ENCODE results near the gene TPRG1.

GRCh38 chr3:189133768-189134167, 38.0 kb upstream of the TPRG1 start:
- TF ChIP-seq, protein P1, sequence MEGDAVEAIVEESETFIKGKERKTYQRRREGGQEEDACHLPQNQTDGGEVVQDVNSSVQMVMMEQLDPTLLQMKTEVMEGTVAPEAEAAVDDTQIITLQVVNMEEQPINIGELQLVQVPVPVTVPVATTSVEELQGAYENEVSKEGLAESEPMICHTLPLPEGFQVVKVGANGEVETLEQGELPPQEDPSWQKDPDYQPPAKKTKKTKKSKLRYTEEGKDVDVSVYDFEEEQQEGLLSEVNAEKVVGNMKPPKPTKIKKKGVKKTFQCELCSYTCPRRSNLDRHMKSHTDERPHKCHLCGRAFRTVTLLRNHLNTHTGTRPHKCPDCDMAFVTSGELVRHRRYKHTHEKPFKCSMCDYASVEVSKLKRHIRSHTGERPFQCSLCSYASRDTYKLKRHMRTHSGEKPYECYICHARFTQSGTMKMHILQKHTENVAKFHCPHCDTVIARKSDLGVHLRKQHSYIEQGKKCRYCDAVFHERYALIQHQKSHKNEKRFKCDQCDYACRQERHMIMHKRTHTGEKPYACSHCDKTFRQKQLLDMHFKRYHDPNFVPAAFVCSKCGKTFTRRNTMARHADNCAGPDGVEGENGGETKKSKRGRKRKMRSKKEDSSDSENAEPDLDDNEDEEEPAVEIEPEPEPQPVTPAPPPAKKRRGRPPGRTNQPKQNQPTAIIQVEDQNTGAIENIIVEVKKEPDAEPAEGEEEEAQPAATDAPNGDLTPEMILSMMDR (conservative IDR thresholded peaks at IDR 0.05), result no peak
- TF ChIP-seq ZFX (IDR thresholded peaks at IDR 0.05), result no peak
